OCI-M2 (cell line): ENCODE results near the gene RGMB.

Source experiments
- DNase-seq: peaks from one replicate; lab custom pipeline; 2025; ENCODE audit not compliant: unreplicated experiment; lab: John Stamatoyannopoulos, UW

The RGMB gene

GRCh38 chr5:98767581-98767980, 5.9 kb upstream of the RGMB start:
- no peak for DNase-seq

DNA sequence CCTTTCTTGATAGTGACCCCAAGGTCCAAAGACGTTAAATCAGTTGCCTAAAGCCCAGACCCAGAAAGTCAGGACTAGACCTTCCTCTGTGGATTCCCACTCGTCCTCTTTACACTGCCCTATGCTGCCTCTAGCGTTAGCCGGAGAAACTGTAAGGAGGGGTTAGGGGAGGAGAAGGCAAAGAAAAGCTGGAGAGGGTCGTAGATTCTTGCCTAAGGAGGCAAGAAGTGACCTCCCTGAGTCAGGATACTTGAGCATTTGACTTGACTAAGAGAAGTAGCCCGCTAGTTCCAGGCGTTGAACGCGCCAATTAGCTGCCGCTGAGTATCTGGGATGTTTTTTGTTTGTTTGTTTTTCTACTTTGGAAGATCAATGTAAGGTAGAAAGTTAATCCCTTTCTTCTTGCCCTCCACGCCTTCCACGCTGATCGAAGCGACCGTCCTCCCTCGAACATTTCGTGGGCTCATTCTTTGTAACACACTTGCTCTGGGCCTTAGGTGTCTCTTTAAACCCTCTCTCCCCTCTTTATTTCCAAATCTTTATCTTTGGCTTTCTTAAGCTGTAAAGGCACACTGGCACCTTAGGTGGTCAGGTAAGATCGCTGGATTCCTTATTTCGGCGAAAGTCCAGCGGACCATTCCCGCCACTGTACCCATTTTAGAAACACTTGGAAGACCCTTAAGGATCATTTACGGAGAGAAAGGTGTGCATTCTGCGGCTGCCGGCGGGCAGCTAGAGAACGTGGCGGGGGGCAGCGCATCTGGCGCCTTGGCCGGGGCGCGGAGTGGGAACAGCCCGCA, 5.1 kb upstream of the RGMB start:
- peak; percentile 15 for DNase-seq

DNA sequence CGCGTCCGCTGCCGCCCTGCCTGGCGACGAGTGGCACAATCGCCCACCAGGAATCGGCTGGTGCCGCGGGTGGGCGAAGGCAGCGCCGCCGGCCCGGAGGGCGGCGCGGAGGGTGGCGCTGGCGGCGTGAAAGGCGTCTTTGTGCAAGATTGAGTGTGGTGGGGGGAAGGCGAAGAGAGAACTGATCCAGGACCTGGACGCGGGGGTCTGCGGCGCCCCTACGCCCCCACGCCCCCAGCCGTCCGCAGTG, 4.6 kb upstream of the RGMB start:
- DNase-seq = no peak

DNA sequence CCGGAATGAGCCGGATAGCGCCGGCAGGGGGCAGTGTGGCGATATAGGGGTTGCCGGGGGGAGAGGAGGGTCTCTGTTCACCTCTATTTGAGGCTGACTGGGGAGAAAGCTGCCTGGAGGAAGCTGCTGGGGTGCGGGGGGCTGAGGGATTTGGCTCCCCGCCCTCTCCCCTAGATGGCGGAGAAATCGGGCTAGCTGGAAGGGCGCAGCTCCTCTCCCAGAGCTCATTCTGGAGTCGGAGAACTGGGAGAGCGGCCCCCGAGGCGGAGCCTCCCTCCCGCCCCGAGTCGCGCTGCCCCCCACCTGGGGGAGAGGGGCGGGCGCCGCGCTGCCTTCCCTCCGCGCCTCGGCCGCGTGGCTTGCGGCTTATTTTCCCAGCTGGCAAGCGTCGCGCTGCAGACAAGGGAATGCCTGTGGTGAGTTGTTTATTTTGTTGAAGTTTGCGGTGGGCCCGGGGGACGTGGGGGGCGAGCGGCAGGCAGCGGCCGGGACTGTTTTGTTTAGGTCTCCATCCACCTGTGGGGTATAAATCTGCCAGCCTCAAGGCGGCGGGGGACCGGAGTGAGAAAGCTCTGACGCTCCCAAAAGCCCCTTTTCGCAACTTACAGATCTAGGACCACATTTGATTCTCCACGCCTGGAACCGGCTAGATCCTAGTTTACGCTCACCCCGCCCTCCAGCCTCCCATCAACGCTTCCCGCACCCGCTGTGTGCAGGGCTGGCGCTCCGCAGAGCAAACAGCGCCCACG, 4.1 kb upstream of the RGMB start:
- DNase-seq = no peak

GRCh38 chr5:98769959-98770208, 3.6 kb upstream of the RGMB start:
- no peak for DNase-seq

DNA sequence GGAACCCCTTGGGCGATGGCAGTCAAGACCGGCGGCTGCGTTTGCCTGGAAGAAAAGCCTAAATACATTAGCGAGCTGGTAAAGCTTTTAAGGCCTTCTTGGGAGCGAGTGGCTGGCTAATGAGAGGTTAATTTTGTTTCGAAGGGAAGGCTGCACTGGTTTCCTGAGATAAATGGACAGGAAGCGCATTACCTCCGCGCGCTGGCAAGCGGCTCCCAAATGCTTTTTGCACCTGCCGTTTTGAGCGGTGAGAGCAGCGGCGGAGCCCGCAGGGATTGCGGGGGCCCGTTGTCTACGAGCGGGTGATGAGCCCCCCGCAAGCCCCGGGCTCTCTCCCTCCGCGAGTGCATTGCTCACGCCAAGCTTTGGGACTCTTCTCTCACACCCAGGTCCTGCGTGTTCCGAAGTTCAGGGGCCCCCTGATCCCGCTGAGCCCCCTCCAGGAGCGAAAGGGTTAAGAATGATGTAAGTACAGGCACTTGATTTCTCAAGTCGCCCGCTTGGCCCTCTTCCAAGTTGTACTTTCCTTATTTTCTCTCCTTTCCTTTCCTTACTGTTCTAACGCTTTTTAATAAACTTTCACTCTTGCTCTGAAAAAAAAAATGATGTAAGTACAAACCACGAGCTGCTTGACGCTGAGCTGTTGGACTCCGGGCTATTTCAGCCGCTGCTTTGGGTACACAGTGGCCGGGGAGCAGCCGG, 3.1 kb upstream of the RGMB start:
- no peak for DNase-seq

- DNase-seq = no peak
Measured at GRCh38 chr5:98770911-98771322, 2.5 kb upstream of the RGMB start.

- DNase-seq = no peak
Measured at GRCh38 chr5:98771382-98772109, 1.9 kb upstream of the RGMB start.

- DNase-seq = no peak
Measured at GRCh38 chr5:98772415-98773213, 849 bp upstream of the RGMB start.

DNA sequence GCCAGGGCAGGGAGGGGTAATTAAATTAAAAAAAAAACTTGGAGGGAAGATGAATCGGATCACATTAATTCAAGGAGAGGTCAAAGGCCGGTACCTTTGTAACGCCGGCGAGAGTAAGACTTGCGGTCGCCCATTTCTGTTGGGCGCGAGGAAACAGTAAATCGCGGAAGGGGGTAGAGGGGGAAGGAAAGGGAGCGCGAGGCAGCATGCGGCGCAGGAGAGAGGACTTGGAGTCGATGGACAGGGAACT, 324 bp upstream of the RGMB start:
- no peak for DNase-seq

DNA sequence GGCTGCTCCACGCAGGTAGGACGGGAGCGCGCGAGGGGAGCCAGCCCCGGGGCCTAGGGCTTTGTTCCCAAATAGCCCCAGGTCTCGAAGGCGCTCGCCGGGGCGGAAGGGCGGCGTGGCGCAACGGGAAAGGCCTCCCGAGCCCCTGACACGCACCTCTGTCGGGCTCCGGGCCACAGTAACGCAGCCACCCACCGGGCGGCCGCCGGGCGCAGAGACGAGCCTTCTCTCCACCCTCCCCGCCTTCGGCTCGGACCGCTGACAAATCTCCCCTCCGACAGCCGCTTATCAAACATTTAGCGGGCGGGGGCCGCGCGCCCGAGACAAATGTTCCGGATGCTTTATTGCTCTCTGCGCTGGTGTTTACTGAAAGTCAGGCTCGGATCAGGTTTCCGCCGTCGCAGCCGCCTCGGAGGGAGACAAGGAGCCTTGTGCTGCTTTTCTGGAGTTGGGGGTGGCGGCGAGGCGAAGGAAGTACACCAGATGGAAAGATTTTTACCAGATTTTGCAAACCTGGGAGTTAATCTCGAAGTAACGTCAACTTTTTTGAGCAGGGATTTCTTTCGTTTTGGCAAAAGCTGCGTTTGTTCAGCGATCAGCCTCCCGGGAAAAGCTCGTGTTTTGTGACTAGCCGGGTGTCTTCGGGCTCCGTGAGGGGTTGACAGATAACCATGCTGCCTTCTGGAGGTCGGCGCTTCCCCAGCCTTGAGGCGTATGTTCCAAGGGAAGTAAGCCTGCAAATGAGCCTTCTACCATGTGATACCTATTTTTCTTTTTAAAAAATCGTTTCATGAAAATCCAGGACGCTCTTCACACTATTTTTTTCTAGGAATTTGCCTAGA, 950 bp downstream of the RGMB start:
- no peak for DNase-seq

- no peak for DNase-seq
Measured at GRCh38 chr5:98775246-98776065, 2.0 kb downstream of the RGMB start.

DNA sequence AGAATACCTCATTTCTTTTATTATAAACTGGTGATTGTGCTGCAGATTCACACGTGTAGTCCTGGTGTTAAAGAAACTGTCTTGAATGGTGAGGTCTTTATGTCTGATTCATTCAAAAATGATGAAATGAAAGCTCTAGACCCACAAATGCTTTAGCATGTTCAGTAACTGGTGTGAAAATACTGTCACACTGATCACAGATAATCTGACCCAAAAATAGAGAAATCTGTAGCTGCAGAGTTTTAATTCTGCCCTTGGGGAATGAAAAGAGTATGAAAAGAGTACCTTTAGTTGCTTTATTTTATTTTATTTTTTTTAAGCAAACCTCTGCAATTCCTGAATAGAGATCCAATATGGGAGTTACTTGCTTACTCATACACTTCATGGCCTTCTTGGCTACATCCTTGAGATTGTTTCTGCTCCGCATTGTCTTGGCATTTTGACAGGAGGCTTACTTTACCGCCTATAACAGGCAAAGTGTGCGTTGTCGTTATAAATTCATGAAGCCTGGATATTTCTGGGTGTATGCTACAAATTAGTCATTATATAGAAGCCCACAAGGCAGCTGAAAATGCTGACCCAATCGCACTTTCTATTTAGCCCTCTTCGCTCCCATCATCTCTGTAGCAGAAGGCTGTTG, 2.7 kb downstream of the RGMB start:
- DNase-seq = no peak

- no peak for DNase-seq
Measured at GRCh38 chr5:98777295-98777694, 3.8 kb downstream of the RGMB start.

GRCh38 chr5:98779264-98779877, 5.9 kb downstream of the RGMB start:
- no peak for DNase-seq

- DNase-seq = no peak
Measured at GRCh38 chr5:98780390-98780789, 6.9 kb downstream of the RGMB start.

DNA sequence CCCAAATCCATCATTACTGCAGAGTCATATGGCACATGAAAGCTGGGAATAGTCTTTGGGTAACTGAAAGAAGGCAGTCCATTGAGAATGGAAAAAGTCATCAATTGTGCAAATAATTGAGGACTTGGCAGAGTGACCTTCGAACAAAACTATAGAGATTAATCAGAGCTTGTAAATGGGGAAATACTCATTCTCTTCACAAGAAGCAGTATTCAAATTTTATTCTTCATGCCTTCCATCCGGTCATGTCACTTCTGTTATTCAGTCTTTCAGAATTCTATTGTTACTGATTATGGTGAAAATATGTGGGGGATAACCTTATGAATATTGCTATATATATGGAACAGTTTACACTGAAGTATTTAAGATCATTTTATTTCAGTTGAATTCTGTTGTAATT, 8.1 kb downstream of the RGMB start:
- no peak for DNase-seq

DNA sequence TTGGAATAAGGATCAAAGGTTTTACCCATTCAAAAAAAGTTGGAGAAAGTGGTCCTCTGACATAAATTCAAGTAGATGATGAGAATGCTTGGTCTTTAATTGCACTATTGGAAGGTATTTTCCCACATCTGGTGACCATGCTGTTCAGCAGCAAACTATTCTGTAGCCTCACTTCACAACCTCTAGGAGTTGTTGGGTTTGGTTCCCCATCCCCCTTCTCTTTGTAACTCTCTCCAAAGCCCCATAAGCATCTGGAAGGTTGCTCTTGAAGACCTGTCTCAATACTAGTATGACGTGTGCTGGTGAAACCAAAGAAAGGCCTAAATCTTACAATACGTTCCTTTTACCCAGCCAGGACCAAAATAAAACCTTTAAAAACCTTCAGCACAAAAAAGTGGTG, 8.5 kb downstream of the RGMB start:
- DNase-seq = no peak
